ENCODE measurements around the gene DAPK3.

DNA sequence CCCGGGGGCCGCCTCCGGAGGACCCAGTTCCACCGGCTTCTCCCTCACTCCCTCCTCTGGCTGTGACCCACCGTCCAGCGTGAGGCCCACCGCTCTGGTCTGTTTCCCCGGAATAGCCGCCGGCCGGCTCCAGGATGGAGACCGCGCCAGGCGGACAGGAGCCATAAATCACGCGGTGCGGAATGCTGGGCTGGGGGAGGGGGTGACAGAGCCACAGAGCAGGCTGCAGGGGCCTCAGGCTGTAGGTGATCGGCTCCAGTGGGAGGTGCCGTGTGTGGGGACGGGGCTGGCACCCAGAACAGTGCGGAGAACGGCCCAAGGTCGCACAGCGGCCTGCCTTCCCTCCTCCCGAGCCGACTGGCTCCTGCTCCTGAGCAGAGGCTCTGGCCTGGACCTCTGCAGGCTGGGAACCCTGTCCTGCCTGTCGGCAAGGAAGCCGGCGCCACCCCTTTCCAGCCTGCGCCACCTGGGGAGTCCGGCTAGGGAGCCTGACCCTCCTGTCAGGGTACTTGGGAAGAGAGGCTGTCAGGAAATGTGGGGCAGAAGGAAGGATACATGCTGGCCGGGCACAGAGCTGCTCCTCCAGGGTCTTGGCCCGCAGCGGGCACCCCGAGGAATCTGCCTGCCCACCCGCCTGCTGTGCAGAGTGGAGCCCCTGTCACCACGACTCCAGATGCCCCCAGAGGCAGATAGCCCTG is 45.0 kb upstream of the DAPK3 start:
- no peak for TF ChIP-seq CTCF (IDR thresholded peaks at IDR 0.05)
- TF ChIP-seq POLR2A (IDR thresholded peaks at IDR 0.05), result no peak
